Mucosa of gallbladder (tissue), 1 donor: ENCODE measurements around the gene EXOC6B. TPM values are rescaled to one million over a fixed set of nuclear protein-coding genes. Genes with fewer than 3 reads are reported as not detected.
A peak's percentile ranks its signal among the peaks of the same experiment; 100 is the strongest.

ENCODE experiments used
- DNase-seq: peaks from one replicate; pipeline ENCODE4 v3.0.0-alpha.2; 2020; ENCODE audit warnings: low spot score
- total RNA-seq: library from RNA; stranded (reverse); gene quantifications from one replicate; pipeline ENCODE4 v1.2.1, GENCODE V29; 2021
- donor health status: DM: no; HTN: no; CAD: no.

Gene EXOC6B
- total RNA-seq, 1 donor from 2014 or later, result 37.1 TPM

DNA sequence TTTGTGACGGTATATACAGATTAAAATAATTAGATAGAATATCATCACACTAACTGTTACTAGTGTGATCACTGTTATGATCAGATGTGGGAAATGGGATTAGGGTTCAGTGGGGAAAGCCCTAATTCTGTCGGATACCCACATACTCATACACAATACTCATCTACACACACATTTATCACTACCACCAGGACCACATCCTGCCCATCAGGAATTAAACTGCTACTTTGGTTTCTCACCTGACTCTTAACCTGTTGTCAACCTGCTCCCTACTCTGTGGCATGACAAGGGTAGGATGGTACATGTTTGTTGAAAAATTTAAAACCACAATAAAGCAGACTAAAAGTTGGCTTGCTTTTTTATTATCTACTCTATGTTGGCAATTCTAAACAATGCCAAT is 653.4 kb downstream of the EXOC6B start:
- DNase-seq, result no peak

DNA sequence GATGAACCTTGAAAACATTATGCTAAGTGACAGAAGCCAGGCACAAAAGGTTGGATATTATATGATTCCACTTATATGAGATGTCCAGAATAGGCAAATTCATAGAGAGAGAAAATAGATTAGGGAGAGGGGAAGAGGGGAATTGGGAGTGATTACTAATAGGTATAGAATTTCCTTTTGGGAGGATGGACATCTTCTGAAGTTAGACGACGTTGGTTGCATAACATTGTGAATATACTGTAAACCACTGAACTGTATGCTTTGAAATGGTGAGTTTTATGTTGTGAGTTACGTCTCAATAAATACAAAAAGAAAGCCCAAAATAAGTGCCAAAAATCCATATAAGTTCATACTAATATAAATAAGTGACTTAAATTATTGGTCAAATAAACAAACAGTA is 659.6 kb downstream of the EXOC6B start:
- no peak for DNase-seq

DNA sequence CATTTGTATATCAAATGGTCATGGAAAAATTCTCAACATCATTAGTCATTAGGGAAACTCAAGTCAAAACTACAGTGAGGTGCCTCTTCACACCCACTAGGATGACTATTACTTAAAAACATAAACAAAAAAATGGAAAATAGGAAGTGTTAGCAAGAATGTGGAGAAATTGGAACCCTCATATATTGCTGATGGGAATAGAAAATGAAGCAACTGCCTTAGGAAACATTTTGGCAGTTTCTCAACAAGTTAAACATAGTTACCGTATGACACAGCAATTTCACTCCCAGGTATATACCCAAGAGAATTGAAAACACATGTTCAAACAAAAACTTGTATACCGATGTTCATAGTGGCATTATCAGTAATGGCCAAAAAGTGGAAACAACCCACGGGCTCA is 660.0 kb downstream of the EXOC6B start:
- DNase-seq, result no peak

- DNase-seq, result no peak
Observed at GRCh38 chr2:72162574-72162973, 663.3 kb downstream of the EXOC6B start.

DNA sequence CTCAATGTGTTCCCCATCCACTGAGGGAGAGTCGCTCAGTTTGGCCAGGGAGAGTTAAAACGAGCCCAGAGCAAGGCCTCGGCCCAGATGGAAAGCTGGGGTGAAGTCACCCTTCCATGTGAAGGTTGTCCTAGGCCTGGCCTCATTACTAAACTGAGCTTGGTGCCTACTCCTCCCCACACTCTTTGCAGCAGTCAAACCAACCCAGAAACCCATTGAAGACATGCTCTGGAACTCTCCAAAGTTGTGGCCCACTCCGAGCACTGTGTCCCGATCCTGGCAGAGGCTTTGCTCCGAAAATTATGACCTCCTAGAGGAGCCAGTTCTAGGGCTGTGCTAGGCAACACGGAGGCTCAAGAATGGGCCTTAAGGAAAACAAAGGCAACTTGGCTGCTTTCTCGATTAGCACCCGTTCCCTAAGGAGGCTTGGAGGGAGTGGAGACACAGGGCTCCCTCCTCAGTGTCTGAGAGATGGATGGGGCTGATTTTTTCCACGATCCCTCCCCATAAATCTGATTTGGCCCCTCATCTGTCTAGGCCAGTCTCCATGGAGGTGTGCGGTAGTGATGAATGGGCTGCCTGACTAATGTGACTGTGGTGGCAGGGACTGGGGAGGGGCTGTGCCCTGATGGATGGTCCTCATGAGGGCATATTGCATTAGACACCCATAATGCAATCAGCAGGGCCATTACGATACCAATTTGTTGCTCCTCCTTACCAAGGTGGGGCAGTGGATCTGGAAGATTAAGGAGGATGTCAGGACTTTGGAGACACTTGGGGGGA is 666.4 kb downstream of the EXOC6B start:
- DNase-seq, result peak; percentile 2

DNA sequence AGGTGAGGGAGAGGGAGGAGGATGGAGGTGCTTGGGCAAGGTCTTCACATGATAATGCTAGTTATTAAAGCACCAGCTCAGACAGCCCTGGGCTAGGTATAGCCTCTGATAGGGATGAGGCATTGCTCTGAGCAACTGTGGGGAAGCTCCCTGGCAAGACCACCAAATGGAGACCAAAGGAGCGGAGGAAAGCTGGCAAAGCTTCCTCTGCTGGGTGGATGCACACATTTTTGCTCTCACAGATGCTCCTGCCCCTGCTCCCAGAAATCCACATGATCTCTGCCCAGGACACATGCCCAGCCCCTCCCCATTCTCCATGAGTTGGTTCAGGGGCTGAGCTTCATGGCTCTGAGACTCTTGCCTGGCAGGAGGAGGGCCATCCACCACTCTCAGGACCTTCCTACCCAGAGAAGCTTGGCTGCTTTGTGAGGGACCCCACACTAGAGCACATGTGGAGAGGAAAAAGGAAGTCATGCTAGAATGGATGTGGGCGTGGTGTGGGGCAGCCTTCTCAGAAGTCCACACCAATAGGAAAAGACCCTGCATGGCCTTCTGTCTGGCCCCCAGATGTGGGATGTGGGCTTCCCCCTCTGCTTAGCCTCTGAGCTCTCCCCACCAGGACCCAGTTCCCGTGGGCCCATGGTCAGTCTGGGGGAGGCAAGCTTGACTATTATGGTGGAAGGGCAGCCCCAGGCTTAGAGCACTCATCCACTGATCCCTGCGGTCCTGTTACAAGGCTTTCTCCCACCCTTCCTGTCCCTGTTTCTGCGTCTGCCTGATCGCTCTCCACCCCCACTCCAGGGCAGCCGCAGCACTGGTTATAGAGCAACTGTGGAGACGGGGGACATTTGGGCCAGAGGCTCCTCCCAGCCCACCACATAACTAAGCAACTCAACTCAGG is 667.7 kb downstream of the EXOC6B start:
- peak; percentile 7 for DNase-seq

GRCh38 chr2:72156872-72157271 is 669.0 kb downstream of the EXOC6B start:
- DNase-seq, result peak; percentile 2

GRCh38 chr2:72155737-72156136 is 670.1 kb downstream of the EXOC6B start:
- no peak for DNase-seq

DNA sequence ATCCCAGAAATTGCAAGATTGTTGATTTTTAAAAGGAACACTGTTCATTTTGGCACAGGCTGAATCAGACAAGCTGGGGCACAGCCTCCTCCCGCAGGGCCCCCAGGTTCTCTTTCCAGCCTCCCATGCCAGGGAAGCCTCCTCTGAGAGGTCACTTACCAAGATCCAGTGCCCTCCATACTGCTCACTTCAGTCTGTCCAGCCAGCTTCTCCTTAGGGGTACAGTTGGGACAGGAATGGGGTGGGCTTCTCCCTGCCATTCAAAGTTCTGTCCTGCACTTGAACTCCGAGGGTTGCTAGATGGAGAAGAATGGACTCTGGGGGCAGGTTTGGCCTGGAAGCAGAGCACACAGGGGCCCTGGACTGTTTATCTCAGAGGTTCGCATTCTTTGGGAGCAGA is 670.7 kb downstream of the EXOC6B start:
- DNase-seq, result no peak

DNA sequence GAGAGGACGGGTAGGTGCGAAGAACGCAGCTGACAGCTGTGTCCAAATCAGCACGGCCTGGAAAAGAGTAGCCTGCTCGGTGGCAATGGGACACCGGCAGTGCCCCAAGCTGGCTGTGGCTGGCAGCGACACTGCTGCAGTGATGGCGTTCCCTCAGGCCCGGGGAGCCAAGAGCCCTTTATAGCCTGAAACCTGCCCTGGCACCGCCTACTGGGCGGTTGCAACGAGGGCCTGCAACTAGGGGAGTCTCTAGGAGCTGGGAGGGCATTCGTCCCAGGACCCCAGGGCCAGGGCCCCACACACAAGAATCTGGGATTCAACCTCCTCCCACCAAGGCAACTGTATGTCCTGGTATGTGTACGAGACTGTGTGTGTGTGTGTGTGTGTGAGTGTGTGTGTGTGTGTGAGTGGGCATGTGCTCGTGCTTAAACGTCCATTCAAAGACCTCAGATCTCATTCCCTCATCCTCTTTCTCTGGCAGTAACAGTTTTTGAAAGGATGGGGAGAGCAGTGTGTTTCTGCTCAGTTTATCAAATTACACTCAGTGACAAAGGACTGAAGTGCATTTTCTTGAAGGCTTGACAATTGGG is 671.4 kb downstream of the EXOC6B start:
- no peak for DNase-seq

DNA sequence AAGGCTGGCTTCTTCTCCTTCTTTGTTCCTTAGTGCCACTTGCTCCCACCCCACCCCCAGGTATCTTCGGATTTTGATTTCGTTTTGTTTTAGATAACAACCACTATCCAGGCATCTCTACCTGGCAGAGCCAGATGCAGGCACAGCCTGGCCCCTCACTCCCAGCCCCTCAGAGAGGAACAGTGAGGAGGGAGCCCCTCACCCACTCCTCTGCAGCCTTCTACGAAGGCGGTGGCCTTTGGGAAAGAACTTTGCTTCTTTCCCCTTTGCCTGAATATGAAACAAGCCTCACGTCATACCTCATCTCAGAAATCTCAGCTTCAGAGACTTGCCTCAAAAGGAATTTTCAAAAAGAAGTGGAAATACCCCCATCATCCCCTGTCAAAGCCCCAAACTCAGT is 671.9 kb downstream of the EXOC6B start:
- no peak for DNase-seq

DNA sequence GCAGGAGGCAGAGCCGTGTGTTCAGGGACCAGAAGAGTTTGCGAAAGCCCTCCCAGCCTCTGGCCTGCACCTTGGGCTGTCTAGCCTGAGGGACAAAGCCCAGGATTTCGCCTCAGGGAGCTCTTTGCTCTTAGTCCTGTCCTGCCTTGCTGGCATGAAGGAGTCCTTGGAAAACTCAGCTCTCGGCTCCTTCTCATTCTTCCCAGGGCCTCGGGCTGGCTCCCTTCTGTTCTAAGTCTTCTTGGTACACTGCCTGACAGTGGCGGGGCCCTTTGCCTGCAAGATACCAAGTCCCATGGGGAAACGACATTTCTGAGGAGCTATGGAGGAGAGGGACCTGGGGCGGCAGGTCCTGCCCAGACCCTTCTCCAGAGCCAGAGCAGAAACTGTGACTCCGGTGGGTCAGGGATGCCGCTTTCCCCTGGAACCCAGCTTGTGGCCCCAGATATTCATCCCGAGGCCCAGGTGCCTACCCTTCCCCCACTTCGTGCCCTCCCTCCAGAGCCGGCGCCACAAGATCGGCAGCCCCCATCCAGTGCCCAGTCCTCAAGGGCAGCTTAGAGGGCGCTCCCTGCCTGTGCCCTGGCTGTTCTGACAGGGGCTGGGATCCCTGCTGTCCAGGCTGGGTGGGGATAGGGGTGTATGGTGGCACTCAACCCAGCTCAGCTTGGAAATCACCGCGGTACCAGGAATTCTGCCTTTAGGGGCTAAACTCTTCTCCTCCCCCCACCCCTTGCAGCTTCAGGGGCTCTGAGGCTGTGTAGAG is 672.6 kb downstream of the EXOC6B start:
- DNase-seq, result peak; percentile 7

GRCh38 chr2:72150861-72151356 is 674.9 kb downstream of the EXOC6B start:
- DNase-seq, result peak; percentile 6

DNA sequence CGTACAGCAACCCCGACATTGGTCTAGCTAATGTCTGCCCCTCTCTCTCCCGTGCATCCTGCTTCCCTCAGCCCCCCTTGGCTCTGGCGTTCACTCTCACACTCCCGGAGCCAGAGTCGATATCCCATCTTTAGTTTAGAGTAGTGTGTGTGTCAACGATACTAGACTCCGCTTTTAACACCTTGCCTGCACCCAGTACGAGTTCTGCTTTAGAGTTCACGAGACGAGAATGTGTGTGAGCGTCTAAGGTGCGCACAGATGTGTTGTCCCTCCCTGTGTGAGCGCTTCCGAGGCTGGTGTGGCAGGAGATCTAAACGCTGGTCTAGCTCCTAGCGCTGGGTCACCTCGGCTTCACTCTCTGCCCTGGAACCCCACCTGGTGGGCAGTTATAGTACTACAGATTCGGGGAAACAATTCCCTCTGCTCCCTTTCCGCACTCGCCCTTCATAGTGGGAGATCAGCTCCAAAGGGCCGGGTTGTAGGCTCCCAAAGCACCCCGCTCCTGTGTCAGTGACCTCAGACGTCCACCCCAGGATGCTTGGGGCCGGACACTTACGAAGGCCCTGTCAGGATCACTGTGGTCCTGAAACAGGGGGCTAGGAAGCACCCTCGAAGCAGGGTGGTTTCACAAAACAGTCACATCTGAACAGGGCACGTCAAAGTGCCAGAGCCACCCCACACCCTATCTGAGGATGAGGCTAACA is 675.5 kb downstream of the EXOC6B start:
- peak; percentile 84 for DNase-seq

DNA sequence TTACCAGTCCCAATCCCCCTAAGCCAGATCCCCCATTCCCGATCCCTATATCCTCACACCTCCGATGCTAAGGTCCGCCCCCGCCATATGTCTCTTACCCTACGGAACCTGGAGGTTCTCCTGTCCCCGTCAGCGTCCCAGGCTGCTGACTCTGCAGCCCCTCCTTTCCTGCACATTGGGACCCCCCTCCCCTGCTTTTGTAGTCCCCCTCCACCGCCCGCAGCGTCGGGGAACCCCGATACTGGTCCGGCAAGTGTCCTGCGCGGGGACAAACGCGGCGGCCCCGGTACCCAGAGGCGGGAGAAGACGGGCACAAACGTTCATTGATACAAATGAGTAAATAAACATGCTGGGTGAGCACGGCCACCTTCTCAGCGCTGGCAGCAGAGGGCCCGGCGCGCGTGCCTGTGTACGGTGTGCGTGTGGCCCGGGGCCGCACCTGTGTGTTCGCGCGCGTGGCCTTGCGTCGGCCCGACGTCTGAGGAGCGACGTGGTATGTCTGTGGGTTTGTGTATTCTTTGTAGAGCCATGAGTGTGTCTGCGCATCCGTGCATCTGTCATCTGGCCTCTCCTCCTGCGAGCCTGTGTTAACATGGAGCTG is 676.2 kb downstream of the EXOC6B start:
- DNase-seq, result peak; percentile 12

DNA sequence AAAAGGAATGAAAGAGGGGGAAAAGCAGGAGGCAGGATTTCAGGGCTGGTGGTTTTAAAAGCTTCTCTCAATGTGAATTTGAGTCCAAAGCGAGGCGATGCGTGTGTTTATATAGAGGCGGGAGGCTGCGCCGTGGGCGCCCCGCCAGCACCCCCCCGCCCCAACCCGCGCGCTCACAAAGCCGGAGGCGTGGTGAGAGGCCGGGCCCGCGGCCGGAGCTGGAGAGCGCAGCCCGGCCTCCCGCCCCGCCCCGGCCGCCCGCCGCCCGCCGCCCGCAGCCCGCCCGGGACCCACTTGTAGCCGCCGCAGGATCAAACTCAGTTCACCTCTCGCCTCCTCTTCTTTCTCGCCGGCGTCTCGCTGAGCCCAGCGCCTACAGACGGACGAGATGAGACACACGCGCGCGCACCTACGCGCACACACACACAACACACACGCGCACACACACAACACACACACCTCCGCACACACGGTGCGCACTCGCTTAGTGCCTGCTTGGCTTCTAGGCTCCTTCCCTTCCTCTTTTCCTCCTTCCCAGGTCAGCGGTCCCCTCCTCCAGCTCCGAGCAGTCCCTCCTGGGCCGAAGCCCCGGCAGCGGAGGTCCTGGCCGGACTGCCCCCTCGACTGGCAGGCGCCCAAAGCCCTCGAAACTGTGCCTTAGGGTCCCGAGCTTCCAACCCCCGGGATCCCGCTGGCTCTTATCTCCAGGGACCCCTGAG is 676.8 kb downstream of the EXOC6B start:
- DNase-seq, result peak; percentile 24

DNA sequence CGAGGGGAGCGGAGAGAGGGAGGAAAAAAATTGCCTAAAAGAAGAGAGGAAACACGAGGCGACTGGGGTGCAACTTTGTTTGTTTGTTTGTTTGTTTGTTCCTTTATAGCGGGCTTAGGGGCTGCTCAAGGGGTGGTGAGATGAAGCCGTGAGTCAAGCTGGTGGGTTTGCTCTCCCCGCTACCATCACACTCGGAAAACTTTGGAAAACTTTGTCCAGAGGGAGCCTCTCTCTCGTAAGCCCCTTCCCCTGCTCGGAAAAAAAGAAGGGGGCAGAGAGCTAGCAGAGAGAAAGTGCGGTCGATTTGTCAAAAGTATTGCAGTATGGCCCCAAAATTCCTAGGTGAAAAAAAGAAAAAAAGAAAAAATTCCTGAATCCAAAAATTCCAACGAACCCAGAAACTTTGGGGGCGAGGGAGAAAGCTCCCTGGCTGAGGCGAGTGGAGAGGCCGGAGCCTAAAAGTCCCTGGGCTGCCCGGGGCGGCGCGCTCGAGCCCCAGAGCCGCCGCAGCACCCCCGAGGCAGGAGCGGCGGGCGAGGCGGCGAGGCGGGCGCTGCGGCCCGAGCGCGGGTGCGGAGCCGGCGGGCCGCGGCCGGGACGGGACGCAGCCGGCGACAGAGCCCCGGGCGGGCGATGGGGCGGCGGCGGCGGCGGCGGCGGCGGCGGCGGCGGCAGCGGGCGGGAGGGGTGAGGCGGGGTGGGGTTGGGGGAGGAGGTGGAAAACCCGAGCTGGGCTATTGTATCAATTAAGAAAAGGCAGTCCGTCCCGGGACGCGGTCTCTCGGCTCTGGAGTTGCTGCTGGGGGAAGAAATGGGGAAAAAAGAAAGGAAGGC is 677.6 kb downstream of the EXOC6B start:
- no peak for DNase-seq

GRCh38 chr2:72147303-72147971 is 678.4 kb downstream of the EXOC6B start, which contains the start of gene CYP26B1:
TSS of gene CYP26B1 (minus strand) at chr2:72147862. CDS start at chr2:72147834, 28 bp downstream.
- DNase-seq, result peak; percentile 7
